Astrocyte (in vitro differentiated cells and primary cell): Measurements from ENCODE around the gene ATP2C2. TPM values are rescaled to one million over a fixed set of nuclear protein-coding genes. Genes with fewer than 3 reads are reported as not detected.

Source experiments
- DNase-seq: peaks from one replicate; pipeline ENCODE4 v3.0.0-alpha.2; 2010; ENCODE audit warnings: low read depth
- FAIRE-seq: peaks from 2 replicates; lab custom pipeline; 2011; peaks lifted over from hg19 to GRCh38; lab: Jason Lieb, UNC
- H2AFZ ChIP-seq: 2 replicates; pipeline ENCODE4 v1.6.0; 2012; ENCODE audit warnings: low read depth, low read length, inconsistent platforms
- H3K27ac ChIP-seq: 2 replicates; pipeline ENCODE4 v1.5.1; 2011; ENCODE audit warnings: low read depth, low read length, inconsistent platforms
- H3K27me3 ChIP-seq: 2 replicates; pipeline ENCODE4 v1.6.0; 2011; ENCODE audit warnings: low read length, inconsistent platforms; ENCODE audit not compliant: insufficient read depth
- H3K36me3 ChIP-seq: 2 replicates; pipeline ENCODE4 v1.5.1; 2011; ENCODE audit warnings: low read length, inconsistent platforms; ENCODE audit not compliant: insufficient read depth
- H3K4me1 ChIP-seq: 2 replicates; pipeline ENCODE4 v1.5.1; 2011; ENCODE audit warnings: low read length, inconsistent platforms; ENCODE audit not compliant: insufficient read depth
- H3K4me2 ChIP-seq: 2 replicates; pipeline ENCODE4 v1.6.0; 2012; ENCODE audit warnings: low read length, inconsistent platforms
- H3K4me3 ChIP-seq: 2 replicates; pipeline ENCODE4 v1.5.1; 2011; ENCODE audit warnings: low read depth, mild to moderate bottlenecking, low read length, inconsistent platforms; ENCODE audit not compliant: insufficient read depth
- H3K79me2 ChIP-seq: 2 replicates; pipeline ENCODE4 v1.6.0; 2012; ENCODE audit warnings: mild to moderate bottlenecking, low read length, inconsistent platforms; ENCODE audit not compliant: insufficient read depth
- H3K9ac ChIP-seq: 2 replicates; pipeline ENCODE4 v1.6.0; 2012; ENCODE audit warnings: mild to moderate bottlenecking, low read length, inconsistent platforms
- H3K9me3 ChIP-seq: 2 replicates; pipeline ENCODE4 v1.5.1; 2012; ENCODE audit warnings: low read depth, mild to moderate bottlenecking, low read length, inconsistent platforms; ENCODE audit not compliant: insufficient read depth
- H4K20me1 ChIP-seq: 2 replicates; pipeline ENCODE4 v1.6.0; 2012; ENCODE audit warnings: low read length, inconsistent platforms; ENCODE audit not compliant: insufficient read depth
- H3K27ac Mint-ChIP-seq: one replicate; pipeline ENCODE4 v1.8.0; 2021; ENCODE audit warnings: mild to moderate bottlenecking, mixed read lengths; ENCODE audit not compliant: unreplicated experiment
- H3K27me3 Mint-ChIP-seq: one replicate; pipeline ENCODE4 v1.8.0; 2021; ENCODE audit warnings: low read depth, mixed read lengths; ENCODE audit not compliant: unreplicated experiment
- H3K36me3 Mint-ChIP-seq: one replicate; pipeline ENCODE4 v1.8.0; 2021; ENCODE audit warnings: low read depth, mixed read lengths; ENCODE audit not compliant: unreplicated experiment
- H3K4me1 Mint-ChIP-seq: one replicate; pipeline ENCODE4 v1.8.0; 2021; ENCODE audit warnings: low read depth, mixed read lengths; ENCODE audit not compliant: unreplicated experiment
- H3K4me3 Mint-ChIP-seq: one replicate; pipeline ENCODE4 v1.8.0; 2021; ENCODE audit warnings: mild to moderate bottlenecking, moderate library complexity, mixed read lengths; ENCODE audit not compliant: unreplicated experiment
- H3K9me3 Mint-ChIP-seq: one replicate; pipeline ENCODE4 v1.8.0; 2021; ENCODE audit warnings: mild to moderate bottlenecking, mixed read lengths; ENCODE audit not compliant: unreplicated experiment
- EZH2 ChIP-seq: IDR thresholded peaks from 2 replicates; pipeline ENCODE4 v1.6.1; 2012; ENCODE audit warnings: mild to moderate bottlenecking, low read length, inconsistent platforms; ENCODE audit not compliant: insufficient read depth
- total RNA-seq: library from RNA; stranded (reverse); gene quantifications from 2 replicates; pipeline ENCODE4 v1.2.1, GENCODE V29; 2021
- TF ChIP-seq, protein P1 (sequence below): IDR thresholded peaks from 2 replicates; pipeline ENCODE4 v1.5.1; 2011; ENCODE audit warnings: low read depth, mild to moderate bottlenecking, inconsistent platforms, low read length, moderate library complexity; ENCODE audit not compliant: insufficient read depth

ATP2C2 gene
- total RNA-seq, 1 donor from 2014 or later = 0.41 TPM

DNA sequence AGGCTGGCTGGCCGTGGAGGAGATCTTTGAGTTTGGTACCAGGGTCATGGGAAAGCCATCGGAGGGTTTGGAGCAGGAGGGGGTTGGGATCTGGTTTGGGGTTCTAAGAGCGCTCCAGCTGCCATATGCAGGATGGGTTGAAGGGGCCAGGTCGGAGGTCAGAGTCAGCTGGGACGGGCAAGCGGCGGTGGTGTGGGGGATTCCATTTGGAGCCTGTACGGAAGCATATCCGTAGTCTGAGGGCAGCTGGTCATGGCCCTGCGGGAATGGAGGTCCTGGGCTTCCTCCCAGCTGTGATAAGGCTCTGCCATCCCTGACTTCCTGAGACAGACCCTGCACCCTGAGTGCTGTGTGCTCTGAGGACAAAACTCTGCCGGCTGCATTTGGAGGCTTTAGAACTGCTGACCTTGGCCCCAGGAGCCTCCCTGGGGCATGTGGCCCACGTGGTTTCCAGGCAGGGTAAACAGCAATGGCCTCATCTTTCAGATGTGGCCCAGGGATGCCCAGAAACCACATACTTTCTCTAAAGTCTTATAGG is 46.5 kb downstream of the ATP2C2 start:
- Histone ChIP-seq H3K79me2 (no peaks in the 10 kb centered on the region), H4K20me1 (no peaks in the 10 kb centered on the region), H3K9me3 (no peaks in the 10 kb centered on the region), H3K27me3 (peaks cover 22% of the 10 kb centered on the region), H3K4me3 (no peak overlapping the region), H3K4me1 (no peaks in the 10 kb centered on the region), H3K36me3 (no peaks in the 10 kb centered on the region), H3K27ac (no peak overlapping the region), H3K4me2 (no peak overlapping the region), H2AFZ (no peak overlapping the region), H3K9ac (no peak overlapping the region)
- Mint-ChIP-seq H3K27ac (no peak overlapping the region), H3K36me3 (no peaks in the 10 kb centered on the region), H3K4me3 (no peak overlapping the region), H3K4me1 (no peaks in the 10 kb centered on the region), H3K27me3 (peaks cover 60% of the 10 kb centered on the region), H3K9me3 (peaks cover 2% of the 10 kb centered on the region)
- TF ChIP-seq EZH2 = no peak
- TF ChIP-seq, protein P1, sequence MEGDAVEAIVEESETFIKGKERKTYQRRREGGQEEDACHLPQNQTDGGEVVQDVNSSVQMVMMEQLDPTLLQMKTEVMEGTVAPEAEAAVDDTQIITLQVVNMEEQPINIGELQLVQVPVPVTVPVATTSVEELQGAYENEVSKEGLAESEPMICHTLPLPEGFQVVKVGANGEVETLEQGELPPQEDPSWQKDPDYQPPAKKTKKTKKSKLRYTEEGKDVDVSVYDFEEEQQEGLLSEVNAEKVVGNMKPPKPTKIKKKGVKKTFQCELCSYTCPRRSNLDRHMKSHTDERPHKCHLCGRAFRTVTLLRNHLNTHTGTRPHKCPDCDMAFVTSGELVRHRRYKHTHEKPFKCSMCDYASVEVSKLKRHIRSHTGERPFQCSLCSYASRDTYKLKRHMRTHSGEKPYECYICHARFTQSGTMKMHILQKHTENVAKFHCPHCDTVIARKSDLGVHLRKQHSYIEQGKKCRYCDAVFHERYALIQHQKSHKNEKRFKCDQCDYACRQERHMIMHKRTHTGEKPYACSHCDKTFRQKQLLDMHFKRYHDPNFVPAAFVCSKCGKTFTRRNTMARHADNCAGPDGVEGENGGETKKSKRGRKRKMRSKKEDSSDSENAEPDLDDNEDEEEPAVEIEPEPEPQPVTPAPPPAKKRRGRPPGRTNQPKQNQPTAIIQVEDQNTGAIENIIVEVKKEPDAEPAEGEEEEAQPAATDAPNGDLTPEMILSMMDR = no peak
- FAIRE-seq (no peak), DNase-seq (no peak)

- Mint-ChIP-seq H3K9me3 (peaks cover 2% of the 10 kb centered on the region), H3K27me3 (peaks cover 64% of the 10 kb centered on the region), H3K4me3 (no peak overlapping the region), H3K4me1 (no peaks in the 10 kb centered on the region), H3K36me3 (no peaks in the 10 kb centered on the region), H3K27ac (no peak overlapping the region)
- Histone ChIP-seq H2AFZ (no peak overlapping the region), H3K4me2 (no peak overlapping the region), H3K27me3 (peaks cover 22% of the 10 kb centered on the region), H3K9me3 (no peaks in the 10 kb centered on the region), H3K9ac (no peak overlapping the region), H4K20me1 (no peaks in the 10 kb centered on the region), H3K27ac (no peak overlapping the region), H3K4me1 (no peaks in the 10 kb centered on the region), H3K4me3 (no peak overlapping the region), H3K36me3 (no peaks in the 10 kb centered on the region), H3K79me2 (no peaks in the 10 kb centered on the region)
- DNase-seq (no peak), FAIRE-seq (no peak)
- TF ChIP-seq, protein P1 = no peak
Measured at GRCh38 chr16:84416407-84417321, 48.3 kb downstream of the ATP2C2 start.
